ENCODE results near the gene MEGF6.

MEGF6 gene

GRCh38 chr1:3510136-3510955 lies 101.0 kb downstream of the MEGF6 start:
- peak in 8 of 56 donors; percentile 16 to 43 (median 34) for DNase-seq

GRCh38 chr1:3509721-3510120 lies 101.6 kb downstream of the MEGF6 start:
- DNase-seq, result no peak

- DNase-seq, result no peak
Observed at GRCh38 chr1:3508757-3509415, 102.4 kb downstream of the MEGF6 start.

- DNase-seq, result no peak
Observed at GRCh38 chr1:3507636-3508275, 103.6 kb downstream of the MEGF6 start.

- DNase-seq, result no peak
Observed at GRCh38 chr1:3506943-3507342, 104.4 kb downstream of the MEGF6 start.

GRCh38 chr1:3506041-3506440 lies 105.3 kb downstream of the MEGF6 start:
- no peak for DNase-seq

- DNase-seq, result no peak
Observed at GRCh38 chr1:3505161-3505560, 106.1 kb downstream of the MEGF6 start.

GRCh38 chr1:3504822-3505153 lies 106.5 kb downstream of the MEGF6 start:
- peak in 4 of 56 donors; percentile 11 to 39 (median 24) for DNase-seq

GRCh38 chr1:3504151-3504821 lies 107.0 kb downstream of the MEGF6 start:
- peak in 42 of 56 donors; percentile 3 to 75 (median 38) for DNase-seq

- no peak for DNase-seq
Observed at GRCh38 chr1:3503525-3503886, 107.8 kb downstream of the MEGF6 start.

GRCh38 chr1:3502641-3503524 lies 108.4 kb downstream of the MEGF6 start:
- DNase-seq, result no peak

GRCh38 chr1:3501856-3502640 lies 109.3 kb downstream of the MEGF6 start:
- DNase-seq, result peak in 37 of 56 donors; percentile 1 to 97 (median 24)

GRCh38 chr1:3501437-3501836 lies 109.9 kb downstream of the MEGF6 start:
- no peak for DNase-seq

- DNase-seq, result no peak
Observed at GRCh38 chr1:3500265-3500835, 111.0 kb downstream of the MEGF6 start.

- no peak for DNase-seq
Observed at GRCh38 chr1:3499611-3500010, 111.7 kb downstream of the MEGF6 start.

GRCh38 chr1:3498986-3499385 lies 112.3 kb downstream of the MEGF6 start:
- no peak for DNase-seq

GRCh38 chr1:3498246-3498930 lies 112.9 kb downstream of the MEGF6 start:
- DNase-seq, result no peak

- DNase-seq, result no peak
Observed at GRCh38 chr1:3497521-3497920, 113.8 kb downstream of the MEGF6 start.

GRCh38 chr1:3496916-3497315 lies 114.4 kb downstream of the MEGF6 start:
- DNase-seq, result no peak

Measured in amygdala (tissue), 56 donors.